ENCODE data around the gene CIC. TPM values are rescaled to one million over a fixed set of nuclear protein-coding genes. Genes with fewer than 3 reads are reported as not detected.

The CIC gene
- total RNA-seq, 4 donors from 2014 or later, result 50.6 to 98.3 (median 56.9) TPM

- Histone ChIP-seq H3K4me3 (replicated peaks in 1 of 3) (no peak overlapping the region), H3K9me3 (no peaks in the 10 kb centered on the region), H3K4me1 (peaks cover 43 to 50% of the 10 kb centered on the region in 2 donors), H3K36me3 (peaks cover 19% of the 10 kb centered on the region in 2 donors), H3K27me3 (no peaks in the 10 kb centered on the region), H3K27ac (peak overlapping the region in 2 of 3 donors; percentile 41 to 93)
- intact Hi-C loops (cut with DNase I), result no loop called here
- WGBS, 2 donors, result 66 to 69% methylated on average over 6 to 8 of the region's 10 CpGs
- no peak for TF ChIP-seq POLR2A (IDR thresholded peaks at IDR 0.05)
- TF ChIP-seq, protein P1, sequence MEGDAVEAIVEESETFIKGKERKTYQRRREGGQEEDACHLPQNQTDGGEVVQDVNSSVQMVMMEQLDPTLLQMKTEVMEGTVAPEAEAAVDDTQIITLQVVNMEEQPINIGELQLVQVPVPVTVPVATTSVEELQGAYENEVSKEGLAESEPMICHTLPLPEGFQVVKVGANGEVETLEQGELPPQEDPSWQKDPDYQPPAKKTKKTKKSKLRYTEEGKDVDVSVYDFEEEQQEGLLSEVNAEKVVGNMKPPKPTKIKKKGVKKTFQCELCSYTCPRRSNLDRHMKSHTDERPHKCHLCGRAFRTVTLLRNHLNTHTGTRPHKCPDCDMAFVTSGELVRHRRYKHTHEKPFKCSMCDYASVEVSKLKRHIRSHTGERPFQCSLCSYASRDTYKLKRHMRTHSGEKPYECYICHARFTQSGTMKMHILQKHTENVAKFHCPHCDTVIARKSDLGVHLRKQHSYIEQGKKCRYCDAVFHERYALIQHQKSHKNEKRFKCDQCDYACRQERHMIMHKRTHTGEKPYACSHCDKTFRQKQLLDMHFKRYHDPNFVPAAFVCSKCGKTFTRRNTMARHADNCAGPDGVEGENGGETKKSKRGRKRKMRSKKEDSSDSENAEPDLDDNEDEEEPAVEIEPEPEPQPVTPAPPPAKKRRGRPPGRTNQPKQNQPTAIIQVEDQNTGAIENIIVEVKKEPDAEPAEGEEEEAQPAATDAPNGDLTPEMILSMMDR (IDR thresholded peaks at IDR 0.05), result no peak
- no peak for DNase-seq
Measured at GRCh38 chr19:42277821-42278451, 8.9 kb downstream of the CIC start.

- WGBS, 2 donors, result 77 to 87% methylated on average over 4 to 5 of the region's 5 CpGs
- no peaks in the 10 kb centered on the region for H3K9me3 ChIP-seq
- intact Hi-C loops (cut with DNase I), result no loop called here
- no peak overlapping the region for H3K4me3 ChIP-seq (replicated peaks in 1 of 3)
- no peaks in the 10 kb centered on the region for H3K27me3 ChIP-seq
- peak overlapping the region in 2 of 3 donors; percentile 41 to 93 for H3K27ac ChIP-seq
- DNase-seq, result no peak
- peaks cover 49 to 55% of the 10 kb centered on the region in 2 donors for H3K4me1 ChIP-seq
- peaks cover 12 to 13% of the 10 kb centered on the region in 2 donors for H3K36me3 ChIP-seq
- TF ChIP-seq POLR2A (IDR thresholded peaks at IDR 0.05), result no peak
- TF ChIP-seq, protein P1 (IDR thresholded peaks at IDR 0.05), result no peak
Measured at GRCh38 chr19:42278452-42279154, 9.6 kb downstream of the CIC start.

GRCh38 chr19:42279155-42279901 lies 10.3 kb downstream of the CIC start:
- WGBS, 2 donors, result 12 to 16% methylated on average over 6 of the region's 6 CpGs
- TF ChIP-seq POLR2A (IDR thresholded peaks at IDR 0.05), result no peak
- TF ChIP-seq, protein P1 (IDR thresholded peaks at IDR 0.05), result no peak
- H3K27ac ChIP-seq, result peak overlapping the region in 2 of 3 donors; percentile 93 to 97
- H3K9me3 ChIP-seq, result no peaks in the 10 kb centered on the region
- intact Hi-C loops (cut with DNase I), result no loop called here
- no peaks in the 10 kb centered on the region for H3K27me3 ChIP-seq
- H3K4me1 ChIP-seq, result peaks cover 49 to 55% of the 10 kb centered on the region in 2 donors
- H3K36me3 ChIP-seq, result peaks cover 5 to 7% of the 10 kb centered on the region in 2 donors
- H3K4me3 ChIP-seq (replicated peaks in 1 of 3), result peak overlapping the region in 2 of 3 donors; percentile 68 to 82
- DNase-seq, result no peak

- no peaks in the 10 kb centered on the region for H3K27me3 ChIP-seq
- peak; percentile 83 to 89 for DNase-seq
- intact Hi-C loops (cut with DNase I), result no loop called here
- peak overlapping the region; percentile 89 to 97 (median 93) for H3K27ac ChIP-seq
- H3K4me3 ChIP-seq (replicated peaks in 1 of 3), result peak overlapping the region; percentile 68 to 82 (median 76)
- H3K9me3 ChIP-seq, result no peaks in the 10 kb centered on the region
- TF ChIP-seq POLR2A (IDR thresholded peaks at IDR 0.05), result peak in 1 of 2 donors; percentile 34
- TF ChIP-seq, protein P1 (IDR thresholded peaks at IDR 0.05), result peak; percentile 68 to 88 (median 78)
- H3K4me1 ChIP-seq, result peaks cover 56 to 60% of the 10 kb centered on the region in 2 donors
- 0 to 1% methylated on average over 12 to 29 of the region's 89 CpGs for WGBS, 2 donors
- no peaks in the 10 kb centered on the region for H3K36me3 ChIP-seq
Measured at GRCh38 chr19:42279902-42280814, 11.1 kb downstream of the CIC start.
